Measurements from ENCODE around the gene GANAB.

The GANAB gene

DNA sequence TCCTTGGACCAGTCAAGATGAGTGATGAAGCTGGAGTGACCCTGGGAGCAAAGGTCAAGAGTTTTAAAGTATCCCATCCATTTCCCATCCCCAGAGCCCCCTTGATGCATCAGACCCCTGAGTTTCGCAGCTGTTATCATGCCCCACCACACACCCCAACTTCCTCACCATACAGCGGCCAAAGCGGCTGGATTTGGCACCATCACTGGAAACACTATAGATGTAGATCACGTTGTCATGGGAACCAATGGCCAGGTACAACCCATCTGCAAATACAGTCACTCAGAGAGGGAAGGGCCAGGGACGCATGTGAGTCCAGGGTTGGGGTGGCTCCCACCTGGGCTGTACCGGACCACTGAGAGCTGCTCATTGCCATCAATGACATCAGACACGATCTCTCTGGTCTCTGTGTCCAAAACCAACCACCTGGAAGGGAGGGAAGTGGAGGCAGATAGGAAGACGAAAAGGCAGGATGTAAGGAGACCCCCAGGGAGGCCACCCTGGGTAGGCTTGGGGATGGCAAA, 42.6 kb downstream of the GANAB start:
- Histone ChIP-seq H3K9ac (ENCODE audit: low read length) (no peak overlapping the region), H3K4me3 (ENCODE audit: low read length) (peak overlapping the region; percentile 92), H3K9me3 (ENCODE audit: control insufficient read depth, low read depth, low read length) (no peaks in the 10 kb centered on the region), H3K27me3 (ENCODE audit: control insufficient read depth, insufficient read depth, low read length) (peaks cover 16% of the 10 kb centered on the region), H3K27ac (ENCODE audit: low read length) (no peak overlapping the region), H3K36me3 (ENCODE audit: control insufficient read depth, low read depth, low read length) (peaks cover 5% of the 10 kb centered on the region), H3K4me1 (ENCODE audit: control insufficient read depth, low read depth, low read length) (peaks cover 25% of the 10 kb centered on the region)

- peaks cover 16% of the 10 kb centered on the region for H3K27me3 ChIP-seq (ENCODE audit: control insufficient read depth, insufficient read depth, low read length)
- peaks cover 27% of the 10 kb centered on the region for H3K4me1 ChIP-seq (ENCODE audit: control insufficient read depth, low read depth, low read length)
- no peaks in the 10 kb centered on the region for H3K9me3 ChIP-seq (ENCODE audit: control insufficient read depth, low read depth, low read length)
- peaks cover 13% of the 10 kb centered on the region for H3K36me3 ChIP-seq (ENCODE audit: control insufficient read depth, low read depth, low read length)
- peak overlapping the region; percentile 83 for H3K9ac ChIP-seq (ENCODE audit: low read length)
- no peak overlapping the region for H3K27ac ChIP-seq (ENCODE audit: low read length)
- H3K4me3 ChIP-seq (ENCODE audit: low read length): peak overlapping the region; percentile 92
Measured at GRCh38 chr11:62603072-62603408, 43.4 kb downstream of the GANAB start.

- peaks cover 27% of the 10 kb centered on the region for H3K4me1 ChIP-seq (ENCODE audit: control insufficient read depth, low read depth, low read length)
- peak overlapping the region; percentile 83 for H3K9ac ChIP-seq (ENCODE audit: low read length)
- no peaks in the 10 kb centered on the region for H3K9me3 ChIP-seq (ENCODE audit: control insufficient read depth, low read depth, low read length)
- H3K27ac ChIP-seq (ENCODE audit: low read length): peak overlapping the region; percentile 59
- H3K36me3 ChIP-seq (ENCODE audit: control insufficient read depth, low read depth, low read length): peaks cover 19% of the 10 kb centered on the region
- H3K27me3 ChIP-seq (ENCODE audit: control insufficient read depth, insufficient read depth, low read length): peaks cover 16% of the 10 kb centered on the region
- peak overlapping the region; percentile 92 for H3K4me3 ChIP-seq (ENCODE audit: low read length)
Measured at GRCh38 chr11:62602141-62603071, 44.0 kb downstream of the GANAB start.

DNA sequence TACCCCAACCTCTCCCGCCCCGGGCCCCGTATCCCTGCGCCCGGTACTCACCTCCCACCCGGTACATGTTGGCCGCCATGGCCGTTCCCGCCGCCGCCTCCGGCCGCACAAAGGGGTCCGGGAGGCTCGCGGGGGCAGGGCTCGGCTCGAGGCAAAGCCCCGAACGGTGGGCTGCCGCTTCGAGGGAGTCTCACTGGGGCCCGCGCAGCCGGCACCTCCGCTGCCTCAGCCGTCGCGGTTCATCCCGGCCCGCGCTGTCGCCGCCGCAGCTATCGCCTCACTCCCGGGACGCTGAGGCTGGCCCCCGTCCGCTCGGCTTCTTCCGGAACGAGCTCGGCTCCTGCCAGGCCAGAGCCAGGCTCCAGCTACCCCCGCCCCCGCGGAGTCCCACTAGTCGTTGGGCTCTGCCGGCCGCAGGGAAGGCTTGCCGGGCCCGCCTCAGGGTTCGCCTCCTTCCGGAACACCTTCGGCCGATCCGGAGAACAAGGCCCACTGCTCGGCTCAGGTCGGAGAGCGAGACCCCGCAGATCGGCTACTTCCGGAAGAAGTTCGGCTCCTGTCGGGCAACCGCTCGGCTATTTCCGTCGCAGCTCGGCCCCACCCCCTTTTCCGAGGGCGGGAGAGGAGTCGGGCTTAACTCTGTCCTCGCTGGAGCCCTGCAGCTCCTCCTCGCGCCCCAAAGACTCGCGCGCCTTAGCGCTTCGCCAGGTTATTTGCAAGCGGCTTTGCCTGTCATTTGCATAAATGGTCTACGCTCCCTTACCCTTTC, 44.9 kb downstream of the GANAB start, which contains the start of gene MTA2:
TSS of gene MTA2 (minus strand) at position 494 of the 769 bp plus-strand sequence. CDS start at position 79, 415 bp downstream.
- peak within 1 kb of the TSS; percentile 89 for H3K9ac ChIP-seq (ENCODE audit: low read length)
- H3K4me1 ChIP-seq (ENCODE audit: control insufficient read depth, low read depth, low read length): peaks cover 27% of the 10 kb centered on the region
- H3K27ac ChIP-seq (ENCODE audit: low read length): peak within 1 kb of the TSS; percentile 59
- peaks cover 16% of the 10 kb centered on the region for H3K27me3 ChIP-seq (ENCODE audit: control insufficient read depth, insufficient read depth, low read length)
- no peaks in the 10 kb centered on the region for H3K9me3 ChIP-seq (ENCODE audit: control insufficient read depth, low read depth, low read length)
- H3K4me3 ChIP-seq (ENCODE audit: low read length): peak within 1 kb of the TSS; percentile 92
- H3K36me3 ChIP-seq (ENCODE audit: control insufficient read depth, low read depth, low read length): peaks cover 28% of the 10 kb centered on the region

DNA sequence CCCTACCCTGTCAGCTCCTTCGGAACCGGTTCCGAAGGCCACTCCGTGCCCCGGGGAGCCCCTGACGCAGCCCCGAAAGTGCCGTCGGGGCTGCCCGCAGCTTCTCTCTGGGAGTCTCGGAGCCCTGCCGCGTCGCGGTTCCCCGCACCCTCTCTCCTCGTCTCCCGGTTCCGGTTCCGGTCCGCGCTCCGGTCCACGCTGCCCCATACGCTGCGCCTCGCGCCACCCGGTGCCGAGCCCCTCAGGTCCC, 45.4 kb downstream of the GANAB start:
- H3K4me3 ChIP-seq (ENCODE audit: low read length): peak overlapping the region; percentile 92
- H3K36me3 ChIP-seq (ENCODE audit: control insufficient read depth, low read depth, low read length): peaks cover 33% of the 10 kb centered on the region
- peak overlapping the region; percentile 48 for H3K27ac ChIP-seq (ENCODE audit: low read length)
- peak overlapping the region; percentile 89 for H3K9ac ChIP-seq (ENCODE audit: low read length)
- no peaks in the 10 kb centered on the region for H3K9me3 ChIP-seq (ENCODE audit: control insufficient read depth, low read depth, low read length)
- peaks cover 16% of the 10 kb centered on the region for H3K27me3 ChIP-seq (ENCODE audit: control insufficient read depth, insufficient read depth, low read length)
- H3K4me1 ChIP-seq (ENCODE audit: control insufficient read depth, low read depth, low read length): peaks cover 27% of the 10 kb centered on the region

DNA sequence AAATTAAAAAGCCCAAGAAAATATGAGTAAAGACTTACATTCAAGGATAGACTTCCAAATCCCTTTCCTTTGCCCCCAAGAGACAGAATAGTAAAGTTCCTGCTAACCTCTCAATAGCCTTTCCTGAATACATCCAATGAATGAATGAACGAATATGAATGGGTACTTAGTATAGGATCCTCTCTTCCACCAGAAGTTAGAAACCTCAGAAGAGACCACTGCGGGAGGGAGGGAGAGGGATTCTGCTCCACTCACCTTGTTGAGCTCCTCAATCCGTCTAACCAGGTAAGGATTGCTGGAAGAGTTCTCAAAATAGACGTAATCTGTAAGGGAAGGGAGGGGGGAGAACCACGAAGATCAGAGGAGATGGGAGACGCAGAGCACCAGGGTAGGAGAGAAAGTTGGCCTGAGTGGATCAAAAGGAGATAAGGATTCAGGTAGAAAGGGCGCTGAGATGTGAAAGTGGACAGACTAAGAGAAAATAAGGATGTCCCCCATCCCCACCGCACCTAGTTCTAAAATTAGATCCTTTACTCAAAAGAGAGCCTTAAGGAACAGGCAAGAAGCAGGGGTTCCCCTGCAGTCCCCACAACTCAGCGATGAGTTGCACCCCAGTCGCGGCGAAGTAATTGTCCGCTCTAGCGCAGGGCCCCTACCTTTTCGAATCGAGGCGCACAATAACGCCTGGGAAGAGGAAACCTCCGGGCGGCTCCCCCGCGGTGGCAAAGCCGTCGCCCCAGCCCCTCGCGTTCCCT, 45.9 kb downstream of the GANAB start:
- no peaks in the 10 kb centered on the region for H3K9me3 ChIP-seq (ENCODE audit: control insufficient read depth, low read depth, low read length)
- peak overlapping the region; percentile 89 for H3K9ac ChIP-seq (ENCODE audit: low read length)
- peak overlapping the region; percentile 92 for H3K4me3 ChIP-seq (ENCODE audit: low read length)
- peak overlapping the region; percentile 48 for H3K27ac ChIP-seq (ENCODE audit: low read length)
- H3K36me3 ChIP-seq (ENCODE audit: control insufficient read depth, low read depth, low read length): peaks cover 38% of the 10 kb centered on the region
- H3K4me1 ChIP-seq (ENCODE audit: control insufficient read depth, low read depth, low read length): peaks cover 27% of the 10 kb centered on the region
- H3K27me3 ChIP-seq (ENCODE audit: control insufficient read depth, insufficient read depth, low read length): peaks cover 16% of the 10 kb centered on the region

- no peaks in the 10 kb centered on the region for H3K9me3 ChIP-seq (ENCODE audit: control insufficient read depth, low read depth, low read length)
- H3K36me3 ChIP-seq (ENCODE audit: control insufficient read depth, low read depth, low read length): peaks cover 44% of the 10 kb centered on the region
- H3K9ac ChIP-seq (ENCODE audit: low read length): no peak overlapping the region
- no peak overlapping the region for H3K27ac ChIP-seq (ENCODE audit: low read length)
- peaks cover 16% of the 10 kb centered on the region for H3K27me3 ChIP-seq (ENCODE audit: control insufficient read depth, insufficient read depth, low read length)
- H3K4me3 ChIP-seq (ENCODE audit: low read length): peak overlapping the region; percentile 92
- peaks cover 24% of the 10 kb centered on the region for H3K4me1 ChIP-seq (ENCODE audit: control insufficient read depth, low read depth, low read length)
Measured at GRCh38 chr11:62599901-62600300, 46.5 kb downstream of the GANAB start.

DNA sequence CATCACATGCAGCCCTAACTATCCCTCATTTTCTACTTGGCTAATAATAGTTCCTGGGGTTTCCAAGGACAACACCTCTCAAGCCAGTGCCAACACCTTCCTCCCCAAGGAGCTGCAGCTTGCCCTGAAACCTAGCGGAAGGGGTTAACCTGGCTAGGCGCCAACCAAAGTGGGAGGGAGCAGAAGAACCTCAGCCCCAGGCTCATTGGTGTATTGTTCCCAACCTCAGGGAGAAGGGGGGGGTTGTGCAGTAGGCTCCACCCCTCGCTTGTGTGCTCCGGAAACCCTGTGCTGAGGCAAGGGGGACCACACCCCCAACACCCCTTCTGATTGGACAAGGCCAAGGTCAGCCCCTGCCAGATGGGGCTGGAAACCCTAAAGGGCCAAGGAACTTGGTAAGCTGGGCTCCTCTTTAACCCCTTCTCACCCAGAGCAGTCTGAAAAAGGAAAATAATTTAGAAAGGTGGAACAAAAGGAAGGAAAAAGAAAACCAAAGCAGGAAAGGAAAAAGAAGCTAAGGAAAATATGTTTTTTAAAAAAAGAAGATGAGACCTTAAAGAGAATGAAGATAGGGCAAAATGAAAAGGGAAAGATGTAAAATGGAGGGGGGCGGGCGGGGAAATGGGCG, 47.2 kb downstream of the GANAB start:
- H3K36me3 ChIP-seq (ENCODE audit: control insufficient read depth, low read depth, low read length): peaks cover 51% of the 10 kb centered on the region
- H3K4me3 ChIP-seq (ENCODE audit: low read length): peak overlapping the region; percentile 92
- H3K9me3 ChIP-seq (ENCODE audit: control insufficient read depth, low read depth, low read length): no peaks in the 10 kb centered on the region
- H3K4me1 ChIP-seq (ENCODE audit: control insufficient read depth, low read depth, low read length): peaks cover 19% of the 10 kb centered on the region
- no peak overlapping the region for H3K9ac ChIP-seq (ENCODE audit: low read length)
- H3K27ac ChIP-seq (ENCODE audit: low read length): no peak overlapping the region
- H3K27me3 ChIP-seq (ENCODE audit: control insufficient read depth, insufficient read depth, low read length): peaks cover 16% of the 10 kb centered on the region

GRCh38 chr11:62595124-62595523, 51.3 kb downstream of the GANAB start:
- peaks cover 24% of the 10 kb centered on the region for H3K4me1 ChIP-seq (ENCODE audit: control insufficient read depth, low read depth, low read length)
- no peak overlapping the region for H3K27ac ChIP-seq (ENCODE audit: low read length)
- H3K9me3 ChIP-seq (ENCODE audit: control insufficient read depth, low read depth, low read length): no peaks in the 10 kb centered on the region
- no peak overlapping the region for H3K4me3 ChIP-seq (ENCODE audit: low read length)
- H3K9ac ChIP-seq (ENCODE audit: low read length): no peak overlapping the region
- no peaks in the 10 kb centered on the region for H3K27me3 ChIP-seq (ENCODE audit: control insufficient read depth, insufficient read depth, low read length)
- peaks cover 58% of the 10 kb centered on the region for H3K36me3 ChIP-seq (ENCODE audit: control insufficient read depth, low read depth, low read length)

DNA sequence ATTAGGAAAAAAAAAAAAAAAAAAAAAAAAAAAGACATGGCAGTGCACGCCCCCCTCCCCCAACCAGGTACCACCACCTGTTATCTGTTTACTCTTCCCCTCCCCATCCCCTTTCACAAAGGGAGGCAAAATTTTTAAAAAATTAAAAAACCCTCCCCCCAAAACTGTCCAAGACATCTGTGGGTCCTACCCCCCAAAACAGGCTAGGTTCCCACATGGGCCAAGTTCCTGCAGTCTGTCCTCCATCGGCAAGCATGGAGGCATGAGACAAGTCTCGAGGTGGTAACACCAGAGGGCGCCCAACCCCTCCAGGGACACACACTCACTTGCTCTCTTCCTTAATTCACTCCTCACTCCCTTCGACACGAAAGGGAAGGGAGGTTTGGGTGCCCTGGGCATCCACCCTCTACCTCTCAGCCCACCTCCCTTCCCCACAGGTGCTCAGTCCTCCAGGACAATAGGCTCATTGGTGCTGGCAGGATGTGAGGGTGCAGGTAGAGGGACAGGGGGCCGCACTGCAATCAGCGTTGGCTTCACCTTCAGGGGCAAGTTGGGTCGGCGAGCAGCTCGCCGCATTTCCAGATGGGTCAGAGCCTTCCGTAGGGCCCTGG, 52.9 kb downstream of the GANAB start:
- no peak overlapping the region for H3K27ac ChIP-seq (ENCODE audit: low read length)
- peaks cover 12% of the 10 kb centered on the region for H3K4me1 ChIP-seq (ENCODE audit: control insufficient read depth, low read depth, low read length)
- no peak overlapping the region for H3K4me3 ChIP-seq (ENCODE audit: low read length)
- H3K36me3 ChIP-seq (ENCODE audit: control insufficient read depth, low read depth, low read length): peaks cover 51% of the 10 kb centered on the region
- no peaks in the 10 kb centered on the region for H3K9me3 ChIP-seq (ENCODE audit: control insufficient read depth, low read depth, low read length)
- no peak overlapping the region for H3K9ac ChIP-seq (ENCODE audit: low read length)
- H3K27me3 ChIP-seq (ENCODE audit: control insufficient read depth, insufficient read depth, low read length): no peaks in the 10 kb centered on the region
